Sigmoid colon (tissue), 7 donors: ENCODE results near the gene PUS1. TPM values are rescaled to one million over a fixed set of nuclear protein-coding genes. Genes with fewer than 3 reads are reported as not detected.
A peak's percentile ranks its signal among the peaks of the same experiment; 100 is the strongest.

Source experiments
- DNase-seq: peaks from one replicate; pipeline ENCODE4 v3.0.0-alpha.2; 2019
- H3K27ac ChIP-seq, 4 donors: fragments of 200-600 bp; sonication (generic); one replicate each; pipeline ENCODE4 v1.5.1; 2016 to 2019; ENCODE audit warnings: mild to moderate bottlenecking in 1 of 4
- H3K27me3 ChIP-seq, 3 donors: fragments of 200-600 bp; sonication (generic); one replicate each; pipeline ENCODE4 v1.5.1; 2019; ENCODE audit warnings: mild to moderate bottlenecking in 1 of 3
- H3K36me3 ChIP-seq, 4 donors: fragments of 200-600 bp; sonication (generic); one replicate each; pipeline ENCODE4 v1.5.1; 2016 to 2019
- H3K4me1 ChIP-seq, 4 donors: fragments of 200-600 bp; sonication (generic); one replicate each; pipeline ENCODE4 v1.5.1; 2017 to 2019
- H3K4me3 ChIP-seq, 4 donors: fragments of 200-600 bp; sonication (generic); one replicate each; pipeline ENCODE4 v1.5.1; 2017 to 2019; ENCODE audit warnings: mild to moderate bottlenecking in 2 of 4, moderate library complexity in 1 of 4
- H3K9me3 ChIP-seq, 4 donors: fragments of 200-600 bp in 3 of 4; sonication (generic) in 3 of 4; one replicate each; pipeline versions ENCODE4 v1.5.1 to v1.6.1; 2013 to 2019
- CTCF ChIP-seq, 4 experiments: fragments of 450-650 bp in 3 of 4; fragments of 200-600 bp in 1 of 4; IDR thresholded peaks; one replicate each; pipeline ENCODE4 v1.5.1; 2016 to 2019; ENCODE audit warnings: antibody characterized with exemption in 4 of 4, mild to moderate bottlenecking in 3 of 4, moderate library complexity in 2 of 4
- EP300 ChIP-seq, 4 donors: sonication (generic); formaldehyde crosslinking; IDR thresholded peaks; one replicate each; pipeline ENCODE4 v1.6.1; 2017; ENCODE audit warnings: antibody characterized with exemption in 4 of 4
- POLR2A ChIP-seq, 2 donors: fragments of 450-650 bp; IDR thresholded peaks; one replicate each; pipeline ENCODE4 v1.6.1; 2016; ENCODE audit warnings: antibody characterized with exemption in 2 of 2, mild to moderate bottlenecking in 2 of 2, moderate library complexity in 2 of 2
- POLR2AphosphoS5 ChIP-seq, 4 donors: sonication (generic); formaldehyde crosslinking; IDR thresholded peaks; one replicate each; pipeline ENCODE4 v1.6.1; 2017; ENCODE audit warnings: antibody characterized with exemption in 4 of 4
- WGBS, 2 donors: extraction: QIAGEN DNeasy Blood & Tissue Kit; methylation state at CpG; one replicate each; pipeline ENCODE4 v1.1.7; 2013; 5-methylcytosine and 5-hydroxymethylcytosine counted together
- intact Hi-C: fragments of 100-400 bp; cut with DNase I; formaldehyde crosslinking; loops from one replicate; pipeline ENCODE4 v1.15.1; 2023
- polyA plus RNA-seq, 3 donors: library from polyadenylated mRNA; stranded (reverse); fragments of 200-250 nt; gene quantifications; one replicate each; pipeline ENCODE4 v1.2.3, GENCODE V29; 2013
- total RNA-seq, 4 donors: library from RNA; depleted of rRNA; stranded (reverse); fragments of >200 nt; gene quantifications; one replicate each; pipeline ENCODE4 v1.1.0, GENCODE V29; 2016
- donor health status: healthy with polysubstance abuse.
- donor health status: Bipolar disorder and iron deficiency.
- donor health status: healthy.

Gene PUS1
- total and polyA plus RNA-seq, 7 donors, result 7.6 to 33.8 (median 9.1) TPM

- H3K4me1 ChIP-seq, result peaks cover 0 to 30% (median 24%) of the 10 kb centered on the region in 4 donors
- DNase-seq, result no peak
- H3K27ac ChIP-seq, result peak overlapping the region; percentile 86 to 100 (median 96)
- WGBS, 2 donors, result 78 to 81% methylated on average over 26 of the region's 26 CpGs
- H3K36me3 ChIP-seq, result peaks cover 0 to 7% (median 3%) of the 10 kb centered on the region in 4 donors
- intact Hi-C loops, result loop anchor here (10.0 kb wide), 2 partner anchors 182 to 432 kb away; partner anchors contain the start of gene GALNT9
- no peak overlapping the region for H3K4me3 ChIP-seq
- no peaks in the 10 kb centered on the region for H3K27me3 ChIP-seq
- H3K9me3 ChIP-seq, result no peaks in the 10 kb centered on the region
- TF ChIP-seq CTCF (IDR thresholded peaks at IDR 0.05), result no peak
- TF ChIP-seq EP300 (IDR thresholded peaks at IDR 0.05), result no peak
- no peak for TF ChIP-seq POLR2AphosphoS5 (IDR thresholded peaks at IDR 0.05)
- no peak for TF ChIP-seq POLR2A (IDR thresholded peaks at IDR 0.05)
Measured at GRCh38 chr12:131892711-131893604, 36.1 kb upstream of the PUS1 start.

- peaks cover 0 to 12% (median 3%) of the 10 kb centered on the region in 4 donors for H3K36me3 ChIP-seq
- intact Hi-C loops, result loop anchor here (10.0 kb wide), 2 partner anchors 181 to 431 kb away; partner anchors contain the start of gene GALNT9
- WGBS, 2 donors, result 25 to 39% methylated on average over 19 of the region's 19 CpGs
- peak overlapping the region; percentile 86 to 100 (median 96) for H3K27ac ChIP-seq
- H3K9me3 ChIP-seq, result no peaks in the 10 kb centered on the region
- no peaks in the 10 kb centered on the region for H3K27me3 ChIP-seq
- peak overlapping the region in 3 of 4 donors; percentile 82 to 92 (median 88) for H3K4me3 ChIP-seq
- DNase-seq, result no peak
- no peak for TF ChIP-seq POLR2A (IDR thresholded peaks at IDR 0.05)
- TF ChIP-seq CTCF (IDR thresholded peaks at IDR 0.05), result no peak
- no peak for TF ChIP-seq POLR2AphosphoS5 (IDR thresholded peaks at IDR 0.05)
- no peak for TF ChIP-seq EP300 (IDR thresholded peaks at IDR 0.05)
- H3K4me1 ChIP-seq, result peaks cover 0 to 38% (median 27%) of the 10 kb centered on the region in 4 donors
Measured at GRCh38 chr12:131893605-131894312, 35.3 kb upstream of the PUS1 start.

- no peaks in the 10 kb centered on the region for H3K27me3 ChIP-seq
- DNase-seq, result peak; percentile 98
- TF ChIP-seq POLR2AphosphoS5 (IDR thresholded peaks at IDR 0.05) (peak; percentile 91 to 98 (median 96)), POLR2A (IDR thresholded peaks at IDR 0.05) (peak; percentile 77 to 79), CTCF (IDR thresholded peaks at IDR 0.05) (no peak), EP300 (IDR thresholded peaks at IDR 0.05) (no peak)
- 1% methylated on average over 64 of the region's 64 CpGs for WGBS, 2 donors
- peaks cover 0 to 44% (median 30%) of the 10 kb centered on the region in 4 donors for H3K4me1 ChIP-seq
- peak within 1 kb of the TSS; percentile 54 to 92 (median 85) for H3K4me3 ChIP-seq
- peaks cover 0 to 18% (median 3%) of the 10 kb centered on the region in 4 donors for H3K36me3 ChIP-seq
- H3K27ac ChIP-seq, result peak within 1 kb of the TSS; percentile 86 to 100 (median 96)
- H3K9me3 ChIP-seq, result no peaks in the 10 kb centered on the region
- intact Hi-C loops, result loop anchor here (10.0 kb wide), 2 partner anchors 180 to 430 kb away; partner anchors contain the start of gene GALNT9
Measured at GRCh38 chr12:131894313-131894860, 34.7 kb upstream of the PUS1 start, which contains the start of gene ULK1. TSS of gene ULK1 (plus strand) at chr12:131894622. CDS start at chr12:131895002, 380 bp downstream.

GRCh38 chr12:131894981-131895639 lies 34.0 kb upstream of the PUS1 start:
- no peak for TF ChIP-seq POLR2AphosphoS5 (IDR thresholded peaks at IDR 0.05)
- TF ChIP-seq EP300 (IDR thresholded peaks at IDR 0.05), result no peak
- no peak for TF ChIP-seq CTCF (IDR thresholded peaks at IDR 0.05)
- H3K36me3 ChIP-seq, result peaks cover 0 to 24% (median 3%) of the 10 kb centered on the region in 4 donors
- peak overlapping the region; percentile 86 to 100 (median 96) for H3K27ac ChIP-seq
- peaks cover 0 to 52% (median 33%) of the 10 kb centered on the region in 4 donors for H3K4me1 ChIP-seq
- no peaks in the 10 kb centered on the region for H3K27me3 ChIP-seq
- DNase-seq, result peak; percentile 72
- peak overlapping the region; percentile 54 to 92 (median 85) for H3K4me3 ChIP-seq
- H3K9me3 ChIP-seq, result no peaks in the 10 kb centered on the region
- intact Hi-C loops, result loop anchor here (10.0 kb wide), 2 partner anchors 180 to 430 kb away; partner anchors contain the start of gene GALNT9
- WGBS, 2 donors, result 1% methylated on average over 54 of the region's 54 CpGs
